Liver (tissue), 9 donors: ENCODE data around the gene LHFPL6. TPM values are rescaled to one million over a fixed set of nuclear protein-coding genes. Genes with fewer than 3 reads are reported as not detected.

ENCODE experiments used
- DNase-seq: peaks from one replicate; pipeline ENCODE4 v3.0.0-alpha.2; 2017; ENCODE audit warnings: low spot score
- H3K27ac ChIP-seq, 2 donors: one replicate each; pipeline ENCODE4 v1.7.0; 2013; ENCODE audit warnings: inconsistent platforms in 2 of 2, low read length in 2 of 2, control low read depth in 1 of 2, low read depth in 1 of 2, mild to moderate bottlenecking in 1 of 2
- H3K27me3 ChIP-seq, 4 donors: one replicate each; pipeline versions ENCODE4 v1.6.1 to v1.7.0; 2013; ENCODE audit warnings: low read length in 3 of 4, inconsistent platforms in 1 of 4, mild to moderate bottlenecking in 1 of 4, moderate library complexity in 1 of 4; ENCODE audit not compliant: control insufficient read depth in 4 of 4, insufficient read depth in 4 of 4
- H3K36me3 ChIP-seq, 4 donors: one replicate each; pipeline versions ENCODE4 v1.6.1 to v1.7.0; 2013; ENCODE audit warnings: low read length in 3 of 4, mild to moderate bottlenecking in 3 of 4, low read depth in 1 of 4, moderate library complexity in 1 of 4; ENCODE audit not compliant: control insufficient read depth in 4 of 4, insufficient read depth in 3 of 4
- H3K4me1 ChIP-seq, 4 donors: one replicate each; pipeline versions ENCODE4 v1.6.1 to v1.7.0; 2013; ENCODE audit warnings: low read length in 3 of 4, mild to moderate bottlenecking in 3 of 4, moderate library complexity in 1 of 4; ENCODE audit not compliant: control insufficient read depth in 4 of 4, insufficient read depth in 4 of 4
- H3K4me3 ChIP-seq, 3 donors: one replicate each; pipeline versions ENCODE4 v1.6.1 to v1.7.0; 2013; ENCODE audit warnings: low read length in 3 of 3, control low read depth in 1 of 3, low read depth in 1 of 3, mild to moderate bottlenecking in 1 of 3
- H3K9ac ChIP-seq, 2 donors: one replicate each; pipeline ENCODE4 v1.7.0; 2013; ENCODE audit warnings: low read length in 2 of 2, mild to moderate bottlenecking in 2 of 2, moderate library complexity in 2 of 2, control low read depth in 1 of 2, low read depth in 1 of 2
- H3K9me3 ChIP-seq, 4 donors: one replicate each; pipeline versions ENCODE4 v1.6.1 to v1.7.0; 2013; ENCODE audit warnings: low read length in 3 of 4; ENCODE audit not compliant: control insufficient read depth in 4 of 4
- CTCF ChIP-seq: fragments of 150-350 bp; IDR thresholded peaks from 2 replicates; pipeline ENCODE4 v1.5.1; 2017; ENCODE audit warnings: improper control_type of control experiment, low read depth, low read length; ENCODE audit not compliant: missing input control
- EGR1 ChIP-seq, 2 donors: IDR thresholded peaks; 2 replicates each; pipeline ENCODE4 v1.6.1; 2016 to 2018; ENCODE audit warnings: antibody characterized with exemption in 2 of 2, low read depth in 2 of 2
- GABPA ChIP-seq, 2 donors: IDR thresholded peaks in 1 of 2; conservative IDR thresholded peaks in 1 of 2; 2 replicates each; pipeline ENCODE4 v1.6.1; 2016; ENCODE audit warnings: antibody characterized with exemption in 2 of 2, mild to moderate bottlenecking in 1 of 2, moderate library complexity in 1 of 2
- HNF4A ChIP-seq, 2 donors: conservative IDR thresholded peaks; 2 replicates each; pipeline ENCODE4 v1.6.1; 2016; ENCODE audit warnings: antibody characterized with exemption in 2 of 2, mild to moderate bottlenecking in 2 of 2
- JUND ChIP-seq, 2 donors: IDR thresholded peaks; 2 replicates each; pipeline ENCODE4 v1.6.1; 2016; ENCODE audit warnings: antibody characterized with exemption in 2 of 2
- MAX ChIP-seq: IDR thresholded peaks from 2 replicates; pipeline ENCODE4 v1.6.1; 2016; ENCODE audit warnings: antibody characterized with exemption
- RAD21 ChIP-seq, 2 donors: IDR thresholded peaks; 2 replicates each; pipeline ENCODE4 v1.6.1; 2016; ENCODE audit warnings: antibody characterized with exemption in 2 of 2, mild to moderate bottlenecking in 2 of 2
- REST ChIP-seq: IDR thresholded peaks from 2 replicates; pipeline ENCODE4 v1.6.1; 2016; ENCODE audit warnings: antibody characterized with exemption, mild to moderate bottlenecking
- RXRA ChIP-seq, 2 donors: IDR thresholded peaks; 2 replicates each; pipeline ENCODE4 v1.6.1; 2017 to 2018; ENCODE audit warnings: antibody characterized with exemption in 2 of 2, mild to moderate bottlenecking in 1 of 2
- SP1 ChIP-seq: IDR thresholded peaks from 2 replicates; pipeline ENCODE4 v1.6.1; 2018; ENCODE audit warnings: antibody characterized with exemption, mild to moderate bottlenecking
- TAF1 ChIP-seq: conservative IDR thresholded peaks from 2 replicates; pipeline ENCODE4 v1.6.1; 2016; ENCODE audit warnings: antibody characterized with exemption, mild to moderate bottlenecking
- YY1 ChIP-seq: IDR thresholded peaks from 2 replicates; pipeline ENCODE4 v1.6.1; 2016; ENCODE audit warnings: antibody characterized with exemption, mild to moderate bottlenecking
- WGBS: extraction: QIAGEN DNeasy Blood & Tissue Kit; methylation state at CpG from one replicate; pipeline ENCODE4 v1.1.7; 2013; 5-methylcytosine and 5-hydroxymethylcytosine counted together
- polyA plus RNA-seq, 2 donors: library from polyadenylated mRNA; stranded (reverse) in 1 of 2; unstranded in 1 of 2; fragments of 200-250 nt in 1 of 2; fragments of >200 nt in 1 of 2; fragmentation: Nextera tagmentation in 1 of 2; extraction: Ambion mirVana in 1 of 2; gene quantifications; one replicate each; pipeline versions ENCODE4 v1.2.1 to v1.2.3, GENCODE V29; 2013 to 2015
- total RNA-seq, 2 donors: library from RNA; depleted of rRNA; stranded (reverse); fragments of >200 nt; gene quantifications; one replicate each; pipeline ENCODE4 v1.2.3, GENCODE V29; 2014
- TF ChIP-seq, protein P1 (sequence below): IDR thresholded peaks from 2 replicates; pipeline ENCODE4 v1.6.1; 2016; ENCODE audit warnings: antibody characterized with exemption
- donor health status: healthy.
- donor health status: healthy.
- donor health status: healthy.
- donor health status: healthy.
- donor health status: healthy.

Gene LHFPL6
- total and polyA plus RNA-seq, 4 donors: 2.6 to 8.3 (median 5.5) TPM

- no peak overlapping the region for H3K9ac ChIP-seq
- H3K27me3 ChIP-seq: no peaks in the 10 kb centered on the region
- H3K27ac ChIP-seq: no peak overlapping the region
- DNase-seq: no peak
- H3K9me3 ChIP-seq: no peaks in the 10 kb centered on the region
- no peaks in the 10 kb centered on the region for H3K4me1 ChIP-seq
- TF ChIP-seq MAX (no peak), YY1 (no peak), TAF1 (no peak), EGR1 (IDR thresholded peaks at IDR 0.05; ENCODE audit: low read depth in 2 of 2) (no peak), RAD21 (IDR thresholded peaks at IDR 0.05) (no peak), CTCF (no peak), SP1 (no peak), REST (no peak), JUND (IDR thresholded peaks at IDR 0.05) (no peak)
- H3K4me3 ChIP-seq: no peak overlapping the region
- H3K36me3 ChIP-seq: no peaks in the 10 kb centered on the region
Observed at GRCh38 chr13:39298951-39299350, 304.0 kb downstream of the LHFPL6 start.

GRCh38 chr13:39297664-39298171, 305.3 kb downstream of the LHFPL6 start:
- no peak overlapping the region for H3K9ac ChIP-seq
- no peaks in the 10 kb centered on the region for H3K36me3 ChIP-seq

More at GRCh38 chr13:39297664-39298171, 305.3 kb downstream of the LHFPL6 start:
- H3K27me3 ChIP-seq: no peaks in the 10 kb centered on the region
- TF ChIP-seq HNF4A (conservative IDR thresholded peaks at IDR 0.05) (no peak), JUND (IDR thresholded peaks at IDR 0.05) (no peak), RXRA (IDR thresholded peaks at IDR 0.05) (no peak), GABPA (IDR thresholded peaks at IDR 0.05 in 1 of 2, conservative IDR thresholded peaks at IDR 0.05 in 1 of 2) (no peak), MAX (no peak), SP1 (no peak)
- TF ChIP-seq, protein P1, sequence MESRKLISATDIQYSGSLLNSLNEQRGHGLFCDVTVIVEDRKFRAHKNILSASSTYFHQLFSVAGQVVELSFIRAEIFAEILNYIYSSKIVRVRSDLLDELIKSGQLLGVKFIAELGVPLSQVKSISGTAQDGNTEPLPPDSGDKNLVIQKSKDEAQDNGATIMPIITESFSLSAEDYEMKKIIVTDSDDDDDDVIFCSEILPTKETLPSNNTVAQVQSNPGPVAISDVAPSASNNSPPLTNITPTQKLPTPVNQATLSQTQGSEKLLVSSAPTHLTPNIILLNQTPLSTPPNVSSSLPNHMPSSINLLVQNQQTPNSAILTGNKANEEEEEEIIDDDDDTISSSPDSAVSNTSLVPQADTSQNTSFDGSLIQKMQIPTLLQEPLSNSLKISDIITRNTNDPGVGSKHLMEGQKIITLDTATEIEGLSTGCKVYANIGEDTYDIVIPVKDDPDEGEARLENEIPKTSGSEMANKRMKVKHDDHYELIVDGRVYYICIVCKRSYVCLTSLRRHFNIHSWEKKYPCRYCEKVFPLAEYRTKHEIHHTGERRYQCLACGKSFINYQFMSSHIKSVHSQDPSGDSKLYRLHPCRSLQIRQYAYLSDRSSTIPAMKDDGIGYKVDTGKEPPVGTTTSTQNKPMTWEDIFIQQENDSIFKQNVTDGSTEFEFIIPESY: no peak
- H3K9me3 ChIP-seq: no peaks in the 10 kb centered on the region
- no peak overlapping the region for H3K4me3 ChIP-seq
- no peaks in the 10 kb centered on the region for H3K4me1 ChIP-seq
- WGBS: 48% methylated on average over 2 of the region's 2 CpGs
- DNase-seq: no peak
- H3K27ac ChIP-seq: no peak overlapping the region
